ENCODE measurements around the gene DUSP23.

Gene DUSP23

DNA sequence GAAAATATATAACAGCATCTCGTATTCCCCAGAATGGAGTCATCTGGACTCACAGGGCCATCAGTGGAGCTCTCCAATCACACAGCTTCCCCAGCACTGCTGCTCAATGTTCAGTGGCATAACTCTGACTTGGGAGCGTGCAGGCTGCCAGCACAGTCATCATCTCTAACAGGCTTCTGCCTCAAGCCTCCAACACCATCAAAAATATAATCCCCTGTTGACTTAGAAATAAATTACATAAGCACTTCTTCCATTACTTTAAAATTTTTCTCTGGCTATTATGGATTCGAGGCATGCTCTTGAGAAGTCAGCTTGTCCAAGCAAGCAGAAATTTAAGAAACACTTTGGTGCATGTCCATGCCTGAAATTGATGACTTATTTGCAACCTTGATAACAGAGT lies 6.2 kb downstream of the DUSP23 start:
- no peak for DNase-seq

DNA sequence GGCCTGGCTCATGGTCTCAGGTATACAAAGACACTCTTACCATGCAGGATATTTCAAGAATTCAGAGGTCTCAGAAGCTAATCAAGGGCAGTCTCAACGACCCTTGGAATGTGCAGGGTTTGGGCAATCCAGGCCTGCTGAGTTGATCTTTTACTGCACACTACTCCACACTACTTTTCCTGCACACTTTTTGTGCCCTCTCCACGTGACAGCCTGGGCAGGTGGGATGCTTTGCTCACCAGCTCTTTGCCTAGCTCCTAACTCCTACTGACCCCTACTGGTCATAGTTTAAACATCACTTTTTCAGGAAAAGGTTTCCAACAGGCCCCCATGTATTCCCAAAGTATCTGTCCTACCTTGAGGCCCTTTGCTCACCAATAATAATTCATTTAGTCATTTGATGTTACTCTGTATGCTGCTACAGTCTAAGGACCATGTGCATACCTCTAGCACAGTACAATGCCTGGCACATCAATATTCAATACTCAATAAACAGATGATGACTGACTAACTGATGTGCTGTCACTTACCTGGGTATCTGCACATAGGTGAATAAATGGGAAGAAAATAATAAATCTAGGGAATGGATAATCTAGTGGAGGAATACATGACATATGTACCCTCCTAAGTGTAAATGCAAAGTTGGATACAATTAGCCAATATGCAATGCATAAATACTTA lies 9.6 kb downstream of the DUSP23 start:
- no peak for DNase-seq

DNA sequence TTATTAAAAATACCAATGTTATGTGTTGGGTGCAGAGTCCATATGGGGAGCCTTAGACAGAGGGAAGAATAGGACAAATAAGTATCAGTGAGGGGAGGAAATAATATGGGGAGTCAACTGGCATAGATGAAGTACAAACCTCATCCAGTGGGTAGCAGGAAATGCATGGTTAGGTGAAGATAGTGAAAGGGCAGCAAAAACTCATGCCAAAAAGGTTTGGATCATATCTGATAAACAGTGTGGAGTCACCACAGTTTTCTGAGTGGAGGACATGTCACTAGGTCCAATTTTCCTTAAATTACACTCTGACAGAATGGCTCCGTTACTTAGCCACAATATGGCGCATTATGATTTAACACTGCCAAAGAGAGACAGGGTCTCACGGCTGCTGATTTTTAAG lies 10.3 kb downstream of the DUSP23 start:
- DNase-seq: no peak

DNA sequence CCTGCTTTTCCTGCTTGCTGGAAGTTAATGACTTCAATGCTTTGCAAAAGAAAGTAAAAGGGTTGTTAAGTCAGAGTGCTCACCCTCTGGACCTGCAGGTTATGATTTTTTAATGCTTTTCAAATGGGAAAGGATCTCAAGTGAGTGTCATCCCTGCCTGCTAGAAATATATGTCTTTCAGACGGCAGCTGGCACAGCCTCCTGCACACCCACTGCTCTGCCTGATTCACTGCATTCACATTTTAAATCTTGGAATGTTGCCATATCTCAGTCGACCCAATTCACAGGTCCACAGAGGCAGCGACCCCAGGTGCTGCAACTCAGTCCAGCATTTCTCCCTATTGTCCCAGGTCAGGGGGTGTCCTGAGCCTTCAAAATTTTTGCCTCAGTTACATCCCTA lies 10.7 kb downstream of the DUSP23 start:
- DNase-seq: no peak

DNA sequence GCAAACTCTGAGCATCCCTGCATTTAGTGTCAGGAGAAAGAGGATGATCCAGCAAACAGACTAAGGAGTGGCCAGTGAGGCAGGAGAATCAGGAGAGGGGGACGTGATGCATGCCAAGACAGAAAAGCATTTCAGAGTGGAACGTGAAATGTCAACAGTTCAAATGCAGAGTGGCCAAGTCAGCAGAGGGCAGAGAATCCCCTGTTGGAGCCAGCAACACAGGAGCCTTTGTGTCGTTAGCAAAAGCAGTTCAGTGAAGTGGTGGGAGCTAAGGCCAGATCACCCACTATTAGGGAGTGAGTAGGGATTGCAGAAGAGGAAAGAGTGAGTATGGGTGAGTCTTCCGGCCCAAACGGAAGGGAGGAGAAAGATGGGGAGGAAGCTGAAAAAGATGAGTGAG lies 14.8 kb downstream of the DUSP23 start:
- no peak for DNase-seq

DNA sequence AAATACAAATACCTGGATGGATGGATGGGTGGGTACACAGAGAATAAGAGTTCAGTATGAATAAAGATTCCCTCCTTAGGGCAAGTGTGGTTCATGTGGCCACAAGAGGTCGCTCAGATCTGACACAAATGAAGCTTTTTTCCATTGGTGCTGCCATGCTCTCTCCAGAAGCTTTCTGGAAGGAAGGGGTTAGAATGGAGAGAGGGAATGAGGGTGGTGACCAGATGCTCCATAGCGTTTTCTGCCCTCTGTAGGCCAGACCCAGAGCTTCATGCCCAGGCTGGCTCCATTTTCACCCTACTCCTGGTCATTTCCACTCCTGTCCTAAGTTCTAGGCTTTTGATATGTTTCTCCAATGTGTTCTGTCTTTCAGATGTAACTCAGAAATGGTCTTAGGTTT lies 18.1 kb downstream of the DUSP23 start:
- peak; percentile 68 to 79 for DNase-seq

DNA sequence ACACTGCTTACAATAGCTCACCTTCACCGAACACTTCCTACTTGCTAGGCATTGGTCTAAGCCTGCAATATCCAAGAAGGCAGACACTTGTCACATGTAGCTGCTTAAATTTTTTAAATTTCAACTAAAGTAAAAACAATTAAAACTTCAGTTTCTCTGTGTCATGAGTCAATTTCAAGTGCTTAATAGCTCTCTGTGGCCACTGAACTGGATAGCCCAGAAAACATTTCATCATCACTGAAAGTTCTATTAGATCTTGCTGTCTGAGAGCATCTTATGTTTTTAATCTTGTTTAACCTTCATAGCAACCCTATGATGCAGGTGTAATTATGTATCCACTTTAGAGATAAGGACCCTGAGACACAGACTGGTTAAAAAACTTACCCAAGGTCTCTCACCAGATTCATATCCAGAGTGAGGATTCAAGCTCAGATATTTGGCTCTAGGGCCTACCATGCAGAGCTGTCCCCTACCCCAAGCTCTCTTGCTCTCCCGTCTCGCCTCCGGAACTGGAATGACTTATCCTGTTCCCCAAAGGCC lies 18.8 kb downstream of the DUSP23 start:
- no peak for DNase-seq

DNA sequence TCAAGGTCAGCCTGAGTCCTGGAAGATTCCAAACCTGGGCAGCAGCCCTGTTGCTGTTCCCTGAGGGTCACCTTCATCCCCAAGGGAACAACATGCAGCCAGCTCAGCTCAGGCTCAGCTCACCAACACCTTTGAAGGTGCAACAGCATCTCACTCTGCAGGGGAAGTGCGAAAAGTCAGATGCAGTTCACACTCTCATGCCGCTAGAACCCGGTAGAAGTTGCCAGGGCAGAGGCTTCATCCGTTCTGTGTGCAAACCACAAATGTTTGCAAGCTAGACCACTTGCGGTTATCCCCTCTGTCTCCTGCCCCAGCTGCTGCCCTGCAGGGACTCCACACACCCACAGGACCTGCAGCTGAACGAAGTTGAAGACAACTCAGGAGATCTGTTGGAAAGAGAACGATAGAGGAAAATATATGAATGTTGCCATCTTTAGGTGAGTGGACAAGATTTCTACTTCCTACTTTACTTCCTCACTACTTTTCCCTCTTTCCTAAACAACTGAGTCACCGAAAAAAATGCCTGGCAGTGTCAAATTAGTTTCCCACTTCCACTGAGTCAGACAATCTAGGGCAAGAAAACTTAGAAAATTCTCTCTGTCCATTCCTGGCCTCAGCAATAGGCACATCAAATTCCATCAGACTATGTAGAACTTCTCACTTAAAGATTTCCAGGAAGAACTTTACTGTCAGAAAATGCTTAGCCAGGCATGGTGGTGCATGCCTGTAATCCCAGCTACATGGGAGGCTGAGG lies 19.6 kb downstream of the DUSP23 start:
- no peak for DNase-seq

DNA sequence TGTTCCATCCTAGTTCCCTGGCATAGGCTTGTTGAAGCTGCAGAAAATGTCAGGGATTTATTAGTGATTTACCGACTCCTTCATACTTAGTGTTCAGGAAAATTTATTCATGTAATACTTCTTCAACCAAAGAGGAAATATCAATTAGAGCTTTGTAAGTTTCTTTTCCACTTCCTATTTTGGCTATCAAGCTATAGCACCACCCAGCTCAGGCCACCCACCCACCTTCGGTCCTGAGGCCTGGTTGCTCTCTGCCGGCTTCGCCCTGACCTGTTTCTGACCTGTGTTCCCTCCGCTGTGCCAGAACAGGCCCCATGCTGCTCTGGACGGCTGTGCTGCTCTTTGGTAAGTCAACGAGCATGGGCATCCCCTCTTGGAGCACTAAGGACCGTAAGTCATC lies 21.3 kb downstream of the DUSP23 start, which contains the start of gene FCRL6:
Gene FCRL6, plus strand, starts transcription at position 250 of the 400 bp plus-strand sequence. Its CDS starts 65 bp downstream, at position 315.
- no peak for DNase-seq

DNA sequence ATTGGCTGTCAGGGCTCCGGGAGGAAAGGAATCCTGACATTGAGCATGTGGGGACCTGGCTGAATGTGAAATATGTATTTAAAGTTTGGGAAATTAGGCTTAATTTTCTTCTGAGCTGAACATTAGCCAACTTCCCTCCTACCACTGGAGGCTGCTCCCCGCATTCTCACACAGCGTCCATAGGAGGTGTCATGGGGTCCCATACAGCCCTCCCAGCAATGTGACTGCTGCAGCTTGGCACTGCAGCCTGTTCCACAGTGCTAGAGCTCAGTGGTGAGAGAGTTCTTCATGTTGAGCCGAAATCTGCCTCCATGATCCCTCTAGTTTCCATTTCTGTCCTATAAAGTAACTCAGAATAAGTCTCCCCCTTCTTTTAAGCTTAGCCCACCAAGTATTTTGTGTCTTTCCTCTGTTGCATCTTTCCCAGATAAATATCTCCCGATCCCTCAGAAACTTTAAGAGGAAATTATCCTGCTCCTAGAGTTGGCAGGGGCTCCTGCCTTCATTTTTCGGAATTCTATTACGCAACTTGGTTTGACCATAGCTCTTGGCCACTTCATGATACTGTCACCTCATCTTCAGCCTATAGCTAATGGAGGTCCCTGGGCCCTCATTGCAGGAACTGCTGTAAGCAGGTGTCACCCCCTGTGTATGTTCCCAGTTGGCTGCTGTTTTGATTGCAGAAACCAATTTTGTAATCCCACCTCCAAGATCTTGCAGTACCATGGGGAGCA lies 23.4 kb downstream of the DUSP23 start:
- no peak for DNase-seq

DNA sequence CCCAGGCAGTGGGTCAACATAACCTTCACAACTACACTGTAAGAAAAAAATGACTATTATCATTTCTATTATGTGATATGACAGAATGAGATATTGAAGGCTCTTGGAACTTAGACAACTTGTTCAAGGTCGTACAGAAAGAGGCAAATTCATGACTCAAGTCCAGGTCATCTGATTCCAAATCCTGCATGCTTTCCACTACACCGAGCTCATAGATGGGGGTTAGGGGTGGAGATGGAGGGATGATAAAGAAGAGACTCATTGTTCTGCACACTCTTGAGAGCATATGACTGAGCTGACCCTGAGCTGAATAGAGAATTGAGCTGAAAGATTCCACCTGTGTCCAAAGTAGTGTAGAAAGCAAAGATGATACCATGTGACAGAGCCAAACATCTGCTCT lies 24.2 kb downstream of the DUSP23 start:
- no peak for DNase-seq

DNA sequence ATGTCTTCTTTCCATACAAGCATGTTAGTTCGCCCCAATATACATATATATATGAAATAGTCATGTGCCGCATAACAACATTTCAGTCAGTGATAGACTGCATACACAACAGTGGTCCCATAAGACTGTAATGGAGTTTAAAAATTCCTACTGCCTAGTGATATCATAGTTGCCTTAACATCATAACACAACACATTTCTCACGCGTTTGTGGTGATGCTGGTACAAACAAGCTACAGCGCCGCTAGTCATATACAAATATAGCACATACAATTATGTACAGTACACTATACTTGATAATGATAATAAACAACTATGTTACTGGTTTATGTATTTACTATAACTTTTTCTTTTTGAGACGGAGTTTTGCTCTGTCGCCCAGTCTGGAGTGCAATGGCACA lies 35.2 kb downstream of the DUSP23 start:
- no peak for DNase-seq

DNA sequence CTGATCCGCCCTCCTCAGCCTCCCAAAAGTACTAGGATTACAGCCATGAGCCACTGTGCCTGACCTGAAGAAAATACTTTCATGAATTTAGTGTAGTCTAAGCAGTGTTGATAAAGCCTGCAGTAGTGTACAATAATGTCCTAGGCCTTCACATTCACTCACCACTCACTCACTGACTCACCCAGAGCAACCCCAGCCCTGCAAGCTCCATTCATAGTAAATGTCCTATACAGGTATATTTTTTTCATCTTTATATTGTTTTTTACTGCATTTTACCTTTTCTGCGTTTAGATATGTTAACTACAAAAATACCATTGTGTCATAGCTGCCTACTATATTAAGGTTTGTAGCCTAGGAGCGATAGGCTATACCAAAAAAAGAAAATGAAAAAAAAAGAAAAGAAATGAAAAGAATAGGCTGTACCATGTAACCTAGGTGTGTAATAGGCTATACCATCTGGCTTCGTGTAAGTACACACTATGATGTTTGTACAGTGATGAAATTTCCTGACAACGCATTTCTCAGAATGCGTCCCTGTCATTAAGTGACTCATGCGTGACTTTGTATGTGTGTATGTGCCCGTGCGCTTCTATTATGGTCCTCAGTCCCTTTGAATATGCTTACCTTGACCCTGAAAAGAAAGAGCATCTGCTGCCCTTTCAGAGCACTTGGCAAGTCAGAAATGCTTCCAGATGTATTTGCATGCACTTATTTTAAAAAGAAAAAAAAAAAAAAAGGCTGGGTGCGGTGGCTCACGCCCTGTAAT lies 36.7 kb downstream of the DUSP23 start:
- DNase-seq: no peak

DNA sequence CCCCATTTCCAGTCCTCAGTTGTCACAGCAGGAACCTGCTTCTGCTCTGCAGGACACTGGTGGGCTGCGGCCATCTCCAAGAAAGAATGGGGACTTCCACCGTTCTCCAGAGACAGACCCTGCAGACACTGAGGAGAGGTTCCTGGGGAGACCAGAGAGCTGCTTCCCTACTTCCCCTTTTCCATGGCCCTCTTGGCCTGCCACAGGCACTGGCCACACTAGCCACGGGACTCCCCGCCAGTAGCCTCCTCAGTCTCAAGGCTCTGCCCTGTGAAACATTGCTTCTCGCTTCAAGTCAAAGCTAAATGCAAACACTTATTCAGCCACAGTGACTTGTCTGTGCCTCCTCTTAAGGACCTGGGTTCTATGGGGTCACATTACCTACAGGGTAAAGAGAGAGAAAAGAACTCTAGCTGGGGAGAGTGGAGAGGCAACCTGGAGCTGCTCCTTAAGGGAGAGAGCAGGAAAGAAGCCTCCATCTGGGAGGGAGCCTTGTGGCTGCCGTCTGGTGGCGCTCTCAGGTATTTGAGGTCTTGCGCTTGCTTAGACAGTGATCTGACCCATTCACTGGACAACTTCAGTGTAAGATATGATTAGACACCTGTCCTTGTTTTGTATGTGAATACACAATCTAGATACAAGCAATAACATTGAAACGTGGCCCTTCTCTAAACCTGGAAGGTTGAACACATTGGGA lies 40.6 kb downstream of the DUSP23 start:
- no peak for DNase-seq

DNA sequence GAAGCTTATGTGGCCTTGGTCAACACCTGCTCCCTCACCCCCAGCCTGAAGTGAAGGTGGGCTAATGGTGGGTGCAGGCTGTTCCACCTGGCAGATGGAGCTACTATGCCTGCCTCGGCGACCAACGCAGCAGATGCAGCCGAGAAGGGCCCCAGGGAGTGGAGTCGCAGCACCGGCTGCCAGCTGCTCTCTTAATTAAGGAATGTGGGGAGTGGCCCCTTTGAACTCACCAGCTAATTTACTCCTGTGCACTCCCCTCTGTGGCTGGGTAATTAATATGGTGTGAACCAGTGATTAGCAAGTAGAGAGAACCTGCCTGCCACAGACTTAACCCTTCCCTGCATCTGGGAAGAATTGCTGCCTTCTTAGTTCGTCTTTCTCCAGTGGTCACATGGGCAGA lies 42.6 kb downstream of the DUSP23 start:
- no peak for DNase-seq

DNA sequence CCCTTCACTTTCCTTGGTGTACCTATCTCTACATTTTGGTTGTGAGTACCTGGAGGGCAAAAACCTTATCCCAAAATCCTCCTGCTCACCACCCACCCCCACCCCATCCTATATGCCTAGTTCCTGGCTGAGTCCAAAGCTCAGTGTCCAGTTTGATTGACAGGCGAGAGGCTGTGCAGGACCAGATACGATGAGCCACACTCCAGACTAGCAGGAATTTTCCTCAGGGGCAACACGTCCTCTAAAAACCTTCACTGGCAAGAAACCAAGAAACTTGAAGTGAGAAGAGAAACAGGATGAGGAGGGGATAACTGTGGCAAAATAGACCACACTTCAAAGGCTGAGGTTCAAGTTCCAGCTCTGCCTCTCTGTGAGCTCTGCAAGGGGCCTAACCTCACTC lies 44.8 kb downstream of the DUSP23 start:
- no peak for DNase-seq

DNA sequence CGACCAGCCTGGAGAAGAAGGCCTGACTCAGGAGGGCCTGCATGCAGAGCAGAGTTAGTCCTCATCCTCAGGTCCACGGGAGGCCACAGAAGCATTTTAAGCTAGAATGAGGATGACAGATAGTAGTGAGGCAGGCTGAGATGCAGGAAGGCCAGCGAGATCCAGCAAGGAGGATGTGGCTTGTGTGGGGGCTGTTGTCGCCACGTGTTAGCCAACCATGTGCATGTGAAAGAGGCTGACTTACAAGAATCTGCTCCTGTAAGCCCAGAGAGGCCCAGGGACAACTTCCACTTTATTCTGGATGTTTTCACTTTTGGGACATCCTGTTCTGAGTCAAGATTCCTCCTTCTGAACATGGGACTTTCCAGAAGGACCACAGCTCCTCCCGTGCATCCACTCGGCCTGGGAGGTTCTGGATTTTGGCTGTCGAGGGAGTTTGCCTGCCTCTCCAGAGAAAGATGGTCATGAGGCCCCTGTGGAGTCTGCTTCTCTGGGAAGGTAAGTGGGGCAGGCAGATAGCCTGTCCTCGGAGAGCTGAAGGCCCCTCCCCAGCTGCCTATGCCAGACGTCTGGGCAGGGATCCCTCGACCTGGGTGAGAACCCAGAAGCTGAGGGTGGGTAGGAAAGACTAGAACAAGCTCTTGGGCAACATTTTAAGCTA lies 45.8 kb downstream of the DUSP23 start, which contains the start of gene SLAMF8:
Gene SLAMF8, plus strand, starts transcription at position 433 of the 661 bp plus-strand sequence. Its CDS starts 26 bp downstream, at position 459.
- no peak for DNase-seq

DNA sequence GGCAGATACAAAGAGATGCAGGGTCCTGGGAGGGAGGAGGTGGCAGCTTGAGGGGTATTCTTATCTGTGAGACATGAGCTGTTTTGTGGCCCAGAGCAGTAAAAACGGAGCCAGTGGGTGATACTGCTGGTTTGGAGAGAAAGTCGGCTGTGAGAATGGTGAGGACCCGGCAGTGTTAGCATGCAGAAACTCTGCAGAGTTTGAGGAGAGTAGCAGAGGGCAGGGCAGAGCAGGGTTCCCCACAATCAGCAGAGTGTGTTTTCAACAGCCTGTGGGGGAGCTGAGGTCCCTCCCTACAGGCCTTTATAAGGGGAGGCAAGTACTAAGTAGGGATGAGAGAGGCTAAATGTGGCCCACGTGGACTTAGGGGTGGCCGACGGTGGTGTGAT lies 46.3 kb downstream of the DUSP23 start:
- DNase-seq: no peak

DNA sequence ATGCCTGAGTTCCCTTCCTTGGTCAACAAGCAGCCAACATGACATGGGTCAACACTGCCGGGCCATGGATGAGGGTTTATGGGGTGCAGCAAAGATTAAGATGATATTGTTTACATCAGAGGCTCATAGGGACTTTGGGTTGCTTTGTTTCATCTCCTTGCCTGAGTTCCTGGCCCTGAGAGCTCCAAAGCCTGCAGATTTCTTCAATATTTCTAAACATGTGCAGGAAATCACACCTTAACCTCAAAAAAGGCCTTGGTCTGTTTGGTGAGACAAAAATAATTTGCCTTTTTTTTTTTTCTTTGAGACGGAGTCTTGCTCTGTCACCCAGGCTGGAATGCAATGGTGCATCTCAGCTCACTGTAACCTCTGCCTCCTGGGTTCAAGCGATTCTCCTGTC lies 46.8 kb downstream of the DUSP23 start:
- DNase-seq: no peak

DNA sequence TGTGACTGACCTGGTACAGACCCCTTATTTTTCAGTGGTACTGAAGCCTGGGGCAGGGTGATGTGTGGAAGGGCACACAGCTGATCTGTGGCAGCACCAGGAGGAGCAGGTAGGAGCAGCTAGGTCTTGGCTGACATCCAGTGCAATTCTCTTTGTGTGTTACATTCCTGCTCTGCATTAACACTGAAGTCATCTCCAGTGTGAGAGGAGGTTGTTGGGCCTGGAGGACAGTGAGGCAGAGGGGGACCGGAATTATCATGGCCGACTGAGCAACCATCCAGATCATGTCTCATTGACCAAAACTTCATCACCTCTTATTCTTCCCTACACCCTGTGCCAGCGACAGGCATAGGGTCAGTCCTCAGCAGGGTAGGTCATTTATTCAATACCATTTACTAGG lies 47.4 kb downstream of the DUSP23 start:
- no peak for DNase-seq

DNA sequence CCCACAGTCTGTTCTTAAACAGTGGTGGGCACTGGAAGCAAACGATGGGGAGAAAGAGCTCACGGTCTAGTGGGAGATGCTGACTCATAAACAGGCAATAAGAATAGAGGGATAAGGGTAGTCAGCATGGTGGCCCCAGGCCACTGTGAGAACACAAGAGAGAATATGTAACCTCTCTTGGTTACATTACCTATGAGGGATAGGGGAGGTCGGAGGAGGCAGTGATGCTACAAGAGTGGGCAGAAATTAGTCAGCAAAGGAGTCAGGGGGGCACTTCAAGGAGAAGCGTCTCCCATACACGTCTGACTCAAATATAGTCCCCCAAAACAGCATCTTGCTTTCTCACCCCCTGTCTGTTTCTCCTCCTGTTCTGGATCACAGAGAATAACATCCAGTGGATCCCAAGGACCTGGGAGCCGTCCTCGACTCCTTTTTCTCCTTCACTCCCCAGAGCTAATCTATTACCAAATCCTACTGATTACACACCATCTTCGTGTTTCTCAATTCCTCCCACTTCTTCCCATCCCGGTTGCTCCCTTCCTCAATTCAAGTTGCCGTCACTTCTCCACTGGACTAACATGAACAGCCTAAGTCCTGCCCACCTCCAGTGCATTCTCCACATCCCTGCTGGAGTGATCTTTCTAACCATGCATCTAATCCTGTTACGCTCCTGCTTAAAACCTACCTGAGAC lies 48.0 kb downstream of the DUSP23 start:
- DNase-seq: no peak

Measured in NCI-H446 (cell line).